ENCODE results near the gene CSNK2B. TPM values are rescaled to one million over a fixed set of nuclear protein-coding genes. Genes with fewer than 3 reads are reported as not detected.
A peak's percentile ranks its signal among the peaks of the same experiment; 100 is the strongest.

The CSNK2B gene
- total and polyA plus RNA-seq, 9 of the 15 experiments (the other 6 are each of a cell fraction or from before 2014, with no cell fraction given), result 120 to 1,126 (median 529) TPM

DNA sequence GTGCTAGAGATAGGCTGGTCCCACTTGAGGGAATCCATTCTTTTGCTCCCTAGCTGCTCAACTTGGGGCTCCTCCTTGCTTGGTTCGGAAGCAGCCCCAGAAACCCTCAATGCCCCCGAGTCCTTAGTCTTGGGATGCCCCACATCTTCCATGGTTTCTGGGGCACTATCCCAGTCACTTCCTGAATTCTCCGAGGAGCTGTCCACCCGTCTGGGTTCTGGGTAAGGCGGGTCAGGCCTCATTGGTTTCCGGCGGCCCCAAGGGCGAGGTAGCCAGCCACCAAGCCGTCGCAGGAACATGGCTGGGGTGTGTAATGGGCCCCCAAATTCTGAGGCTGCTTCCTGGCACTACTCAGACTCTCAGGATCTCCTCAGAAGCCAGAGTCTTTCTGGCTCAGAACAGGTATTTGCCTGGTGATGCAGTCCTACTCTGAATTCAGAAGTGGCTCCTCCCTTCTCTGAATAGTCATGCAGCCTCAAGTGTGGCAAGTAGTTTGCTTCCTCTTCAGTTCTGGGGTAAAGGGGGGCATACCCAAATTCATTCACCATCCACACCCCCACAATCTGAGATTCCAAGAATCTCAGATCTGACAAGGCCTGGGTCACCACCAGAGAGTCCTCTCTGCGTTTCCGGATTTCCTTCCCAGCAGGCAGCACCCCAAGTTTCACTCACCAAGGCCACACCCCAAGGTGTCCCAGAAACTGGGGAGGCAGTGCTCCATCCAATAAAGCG lies 6.1 kb upstream of the CSNK2B start:
- 2% methylated on average over 13 of the region's 13 CpGs for WGBS (ENCODE audit: insufficient coverage, low coverage, missing lambda C conversion rate)
- TF ChIP-seq SAFB (IDR thresholded peaks at IDR 0.05; ENCODE audit: borderline replicate concordance, low read depth, low read length) (no peak), TEAD2 (tag; IDR thresholded peaks at IDR 0.05) (no peak), SRSF3 (IDR thresholded peaks at IDR 0.05; ENCODE audit: insufficient read depth, low read length) (no peak), CEBPG (CRISPR knock-in tag; IDR thresholded peaks at IDR 0.05) (no peak), CEBPG (tag; conservative IDR thresholded peaks at IDR 0.05 in 1 of 2, IDR thresholded peaks at IDR 0.05 in 1 of 2) (no peak), STAG1 (CRISPR knock-in tag; IDR thresholded peaks at IDR 0.05; ENCODE audit: borderline replicate concordance) (no peak), SP1 (CRISPR knock-in tag; IDR thresholded peaks at IDR 0.05) (no peak; the same call in 1 of the 2 replicates), MBD2 (IDR thresholded peaks at IDR 0.05; ENCODE audit: borderline replicate concordance, low read depth) (no peak), POLR2G (IDR thresholded peaks at IDR 0.05; ENCODE audit: low read depth, low read length) (no peak), HEY1 (CRISPR knock-in tag; IDR thresholded peaks at IDR 0.05; ENCODE audit: borderline replicate concordance) (no peak)
- TF ChIP-seq, protein P1, sequence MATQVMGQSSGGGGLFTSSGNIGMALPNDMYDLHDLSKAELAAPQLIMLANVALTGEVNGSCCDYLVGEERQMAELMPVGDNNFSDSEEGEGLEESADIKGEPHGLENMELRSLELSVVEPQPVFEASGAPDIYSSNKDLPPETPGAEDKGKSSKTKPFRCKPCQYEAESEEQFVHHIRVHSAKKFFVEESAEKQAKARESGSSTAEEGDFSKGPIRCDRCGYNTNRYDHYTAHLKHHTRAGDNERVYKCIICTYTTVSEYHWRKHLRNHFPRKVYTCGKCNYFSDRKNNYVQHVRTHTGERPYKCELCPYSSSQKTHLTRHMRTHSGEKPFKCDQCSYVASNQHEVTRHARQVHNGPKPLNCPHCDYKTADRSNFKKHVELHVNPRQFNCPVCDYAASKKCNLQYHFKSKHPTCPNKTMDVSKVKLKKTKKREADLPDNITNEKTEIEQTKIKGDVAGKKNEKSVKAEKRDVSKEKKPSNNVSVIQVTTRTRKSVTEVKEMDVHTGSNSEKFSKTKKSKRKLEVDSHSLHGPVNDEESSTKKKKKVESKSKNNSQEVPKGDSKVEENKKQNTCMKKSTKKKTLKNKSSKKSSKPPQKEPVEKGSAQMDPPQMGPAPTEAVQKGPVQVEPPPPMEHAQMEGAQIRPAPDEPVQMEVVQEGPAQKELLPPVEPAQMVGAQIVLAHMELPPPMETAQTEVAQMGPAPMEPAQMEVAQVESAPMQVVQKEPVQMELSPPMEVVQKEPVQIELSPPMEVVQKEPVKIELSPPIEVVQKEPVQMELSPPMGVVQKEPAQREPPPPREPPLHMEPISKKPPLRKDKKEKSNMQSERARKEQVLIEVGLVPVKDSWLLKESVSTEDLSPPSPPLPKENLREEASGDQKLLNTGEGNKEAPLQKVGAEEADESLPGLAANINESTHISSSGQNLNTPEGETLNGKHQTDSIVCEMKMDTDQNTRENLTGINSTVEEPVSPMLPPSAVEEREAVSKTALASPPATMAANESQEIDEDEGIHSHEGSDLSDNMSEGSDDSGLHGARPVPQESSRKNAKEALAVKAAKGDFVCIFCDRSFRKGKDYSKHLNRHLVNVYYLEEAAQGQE (IDR thresholded peaks at IDR 0.05; ENCODE audit: borderline replicate concordance), result peak; percentile 99
- TF ChIP-seq, protein P1 (CRISPR knock-in tag; IDR thresholded peaks at IDR 0.05; ENCODE audit: low read depth), result peak; percentile 97

More for the DNA sequence above, 6.1 kb upstream of the CSNK2B start:
- peak in 2 of 4 experiments; percentile 59 to 69 for DNase-seq (ENCODE audit: extremely low read depth in 1 of 4, low spot score in 3 of 4)
- H3K36me3 ChIP-seq (ENCODE audit: control insufficient read depth, insufficient read depth, low read length), result peaks cover 66% of the 10 kb centered on the region
- in situ Hi-C loops (cut with MboI), result loop anchor here (5.0 kb wide), 2 partner anchors 113 to 202 kb away; partner anchors contain the start of genes ATP6V1G2, NEU1 and NFKBIL1
- no peaks in the 10 kb centered on the region for H3K9me1 ChIP-seq (ENCODE audit: control insufficient read depth, insufficient read depth, low read length)
- H3K9me3 ChIP-seq (replicated peaks; ENCODE audit: control insufficient read depth, insufficient read depth, low read depth, low read length), result no peaks in the 10 kb centered on the region
- intact Hi-C loops (cut with micrococcal nuclease), result loop anchor here (1.0 to 10.0 kb wide), 2 partner anchors 8 to 515 kb away; partner anchors contain the start of genes AGPAT1, BAG6 and RNF5
- peak overlapping the region; percentile 98 for H3K4me2 ChIP-seq (ENCODE audit: insufficient read depth, low read length)
- peak overlapping the region; percentile 80 for H3K27ac ChIP-seq (ENCODE audit: extremely low read depth, low read depth, low read length)
- H3K4me3 ChIP-seq, result peak overlapping the region; percentile 52
- H3K27me3 ChIP-seq (ENCODE audit: control insufficient read depth in 2 of 2, insufficient read depth in 2 of 2, low read length in 2 of 2), result no peaks in the 10 kb centered on the region
- peak overlapping the region; percentile 41 for H2AFZ ChIP-seq (ENCODE audit: low read depth, low read length)
- ATAC-seq, result peak; percentile 13
- CTCF ChIA-PET (ENCODE audit: low intra/inter-chr PET ratio), result no interaction called here
- no TSS peak for BruUV-seq (replicated peaks)
- peak overlapping the region; percentile 80 to 93 for H3K9ac ChIP-seq (ENCODE audit: insufficient read depth in 1 of 2, low read depth in 2 of 2, low read length in 2 of 2)
- peaks cover 8% of the 10 kb centered on the region; the same call in 1 of the 2 replicates for H4K20me1 ChIP-seq (replicated peaks; ENCODE audit: control insufficient read depth, insufficient read depth, low read length)
- POLR2A ChIA-PET, result interaction anchor here (0.6 to 9.8 kb wide), 40 partner anchors 7 to 1312 kb away, joined by 3 to 267 read pairs (median 4); partner anchors contain the start of genes ABHD16A, APOM, BAG6 and CLIC1
- peaks cover 47 to 65% of the 10 kb centered on the region in 2 experiments for H3K4me1 ChIP-seq (replicated peaks in 1 of 2; ENCODE audit: control insufficient read depth in 2 of 2, insufficient read depth in 2 of 2, low read length in 2 of 2)
- H3K79me2 ChIP-seq (ENCODE audit: control insufficient read depth, insufficient read depth, low read length), result peaks cover 82% of the 10 kb centered on the region
- FAIRE-seq, result peak; percentile 15
